Keratinocyte (primary cell): ENCODE data around the gene PHACTR1. TPM values are rescaled to one million over a fixed set of nuclear protein-coding genes. Genes with fewer than 3 reads are reported as not detected.
"Not testable (repeated sequence)": the region's sequence is repeated elsewhere in the genome, so short reads cannot be mapped to it uniquely, and the experiment has no call there.

Experiments used
- DNase-seq: peaks from one replicate; pipeline ENCODE4 v3.0.0-alpha.2; 2011; ENCODE audit warnings: low read depth, missing footprints, low spot score
- FAIRE-seq: peaks from 2 replicates; lab custom pipeline; 2011; peaks lifted over from hg19 to GRCh38; lab: Jason Lieb, UNC
- H2AFZ ChIP-seq: 2 replicates; pipeline ENCODE4 v1.6.0; 2012; ENCODE audit warnings: low read length, control low read depth, inconsistent platforms; ENCODE audit not compliant: control insufficient read depth
- H3K27ac ChIP-seq: 2 replicates; pipeline ENCODE4 v1.5.1; 2011; ENCODE audit warnings: low read length; ENCODE audit not compliant: control insufficient read depth, insufficient read depth
- H3K27me3 ChIP-seq: 3 replicates; pipeline ENCODE4 v1.6.0; 2011; ENCODE audit warnings: low read length; ENCODE audit not compliant: control insufficient read depth, insufficient read depth; ENCODE audit errors: extremely low read depth
- H3K36me3 ChIP-seq, 2 experiments: 2 replicates in 1 of 2; 3 replicates in 1 of 2; pipeline ENCODE4 v1.5.1; 2011; ENCODE audit warnings: low read length in 2 of 2, mild to moderate bottlenecking in 1 of 2; ENCODE audit not compliant: control insufficient read depth in 2 of 2, insufficient read depth in 2 of 2; ENCODE audit errors: extremely low read depth in 1 of 2
- H3K4me1 ChIP-seq: 3 replicates; pipeline ENCODE4 v1.5.1; 2011; ENCODE audit warnings: low read length; ENCODE audit not compliant: control insufficient read depth, insufficient read depth; ENCODE audit errors: extremely low read depth
- H3K4me2 ChIP-seq: 3 replicates; pipeline ENCODE4 v1.6.0; 2011; ENCODE audit warnings: low read depth, low read length; ENCODE audit not compliant: control insufficient read depth, insufficient read depth; ENCODE audit errors: extremely low read depth
- H3K4me3 ChIP-seq, 3 experiments: fragments of 200-600 bp in 1 of 3; sonication (generic) in 1 of 3; 2 replicates in 2 of 3; 3 replicates in 1 of 3; pipeline ENCODE4 v1.5.1; 2011 to 2016; ENCODE audit warnings: low read length in 3 of 3, mild to moderate bottlenecking in 3 of 3, control low read depth in 2 of 3, inconsistent platforms in 1 of 3, low read depth in 1 of 3, mixed read lengths in 1 of 3, mixed run types in 1 of 3, moderate library complexity in 1 of 3; ENCODE audit not compliant: control insufficient read depth in 2 of 3, insufficient read depth in 2 of 3; ENCODE audit errors: extremely low read depth in 1 of 3
- H3K79me2 ChIP-seq: 2 replicates; pipeline ENCODE4 v1.6.0; 2012; ENCODE audit warnings: low read length; ENCODE audit not compliant: control insufficient read depth, insufficient read depth
- H3K9ac ChIP-seq: 3 replicates; pipeline ENCODE4 v1.6.0; 2011; ENCODE audit warnings: low read length; ENCODE audit not compliant: control insufficient read depth, insufficient read depth; ENCODE audit errors: extremely low read depth
- H3K9me1 ChIP-seq: 3 replicates; pipeline ENCODE4 v1.6.0; 2011; ENCODE audit warnings: low read length; ENCODE audit not compliant: control insufficient read depth, insufficient read depth; ENCODE audit errors: extremely low read depth
- H3K9me3 ChIP-seq: 2 replicates; pipeline ENCODE4 v1.5.1; 2012; ENCODE audit warnings: low read depth, low read length; ENCODE audit not compliant: control insufficient read depth
- H4K20me1 ChIP-seq: 3 replicates; pipeline ENCODE4 v1.6.0; 2011; ENCODE audit warnings: low read length; ENCODE audit not compliant: control insufficient read depth, insufficient read depth; ENCODE audit errors: extremely low read depth
- EZH2 ChIP-seq: IDR thresholded peaks from one replicate; pipeline ENCODE4 v1.6.1; 2012; ENCODE audit warnings: inconsistent platforms, mild to moderate bottlenecking, low read length, moderate library complexity
- dilution Hi-C: fragments of 300-500 bp; cut with MboI; formaldehyde crosslinking; loops from one replicate; pipeline ENCODE4 v1.7.0; 2020; ENCODE audit warnings: low sequenced_read_pairs; ENCODE audit not compliant: extremely low pct_ligation_motif_present
- polyA plus RNA-seq, 5 experiments: library from polyadenylated mRNA; depleted of rRNA in 3 of 5; stranded (reverse) in 3 of 5; stranded (forward) in 1 of 5; unstranded in 1 of 5; fragments of >200 nt; gene quantifications; 1 replicate in 1 of 5; 2 replicates in 3 of 5; 3 replicates in 1 of 5; pipeline versions ENCODE4 v1.2.1 to v1.2.3, GENCODE V29; 2011 to 2012; ENCODE audit warnings: missing spikeins in 2 of 5, low read depth in 1 of 5, low replicate concordance in 1 of 5
- TF ChIP-seq, protein P1 (sequence below), 3 experiments: IDR thresholded peaks in 1 of 3; conservative IDR thresholded peaks in 1 of 3; optimal IDR thresholded peaks in 1 of 3; 2 replicates in 2 of 3; 3 replicates in 1 of 3; pipeline versions ENCODE3 to v1.5.1; 2011; ENCODE audit warnings: low read length in 3 of 3, mild to moderate bottlenecking in 3 of 3, moderate library complexity in 2 of 3, control low read depth in 1 of 3, inconsistent platforms in 1 of 3; ENCODE audit not compliant: insufficient read depth in 2 of 3; ENCODE audit errors: extremely low read depth in 1 of 3

PHACTR1 gene
- polyA plus RNA-seq, 1 donor (not counting 4 experiments of a cell fraction or from before 2014, with no cell fraction given), result 0.22 TPM

DNA sequence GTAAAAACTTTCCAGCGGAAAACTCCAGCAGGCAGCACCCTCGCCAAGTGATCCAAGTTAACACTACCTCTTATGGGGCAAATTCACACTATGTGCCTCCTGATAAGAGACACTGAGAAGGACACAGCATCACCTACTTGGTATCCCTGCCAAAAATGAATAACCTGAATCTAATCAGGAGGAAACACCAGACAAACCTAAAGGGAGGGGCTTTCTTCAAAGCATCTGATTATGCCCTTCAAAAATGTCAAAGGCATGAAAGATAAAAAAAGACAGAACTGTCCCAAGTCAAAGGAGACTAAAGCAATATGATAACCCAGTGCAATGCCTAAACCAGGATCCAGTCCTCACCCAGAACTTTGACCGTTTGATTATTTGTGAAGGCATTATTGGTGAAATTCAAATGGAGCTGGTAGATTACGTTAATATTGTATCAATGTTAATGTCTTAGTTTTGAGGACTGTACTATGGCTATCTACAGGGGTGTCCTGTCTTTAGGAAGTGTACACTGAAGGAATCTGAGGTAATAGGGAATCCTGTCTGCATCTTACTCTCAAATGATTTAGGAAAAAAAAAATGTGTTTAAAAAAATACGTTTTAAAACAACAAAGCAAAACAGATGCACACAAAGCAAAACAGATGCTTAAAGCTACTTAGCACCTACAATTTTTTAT is 603.5 kb downstream of the PHACTR1 start:
- Histone ChIP-seq H4K20me1 (no peaks in the 10 kb centered on the region), H3K4me1 (no peaks in the 10 kb centered on the region), H3K9ac (no peak overlapping the region), H3K79me2 (no peaks in the 10 kb centered on the region), H3K9me3 (no peaks in the 10 kb centered on the region), H3K4me2 (no peak overlapping the region), H3K27ac (no peak overlapping the region), H3K36me3 (peaks cover 8 to 24% of the 10 kb centered on the region in 2 experiments), H3K27me3 (no peaks in the 10 kb centered on the region), H3K9me1 (no peaks in the 10 kb centered on the region), H3K4me3 (no peak overlapping the region), H2AFZ (no peak overlapping the region)
- FAIRE-seq, result no peak
- no peak for TF ChIP-seq EZH2
- TF ChIP-seq, protein P1, sequence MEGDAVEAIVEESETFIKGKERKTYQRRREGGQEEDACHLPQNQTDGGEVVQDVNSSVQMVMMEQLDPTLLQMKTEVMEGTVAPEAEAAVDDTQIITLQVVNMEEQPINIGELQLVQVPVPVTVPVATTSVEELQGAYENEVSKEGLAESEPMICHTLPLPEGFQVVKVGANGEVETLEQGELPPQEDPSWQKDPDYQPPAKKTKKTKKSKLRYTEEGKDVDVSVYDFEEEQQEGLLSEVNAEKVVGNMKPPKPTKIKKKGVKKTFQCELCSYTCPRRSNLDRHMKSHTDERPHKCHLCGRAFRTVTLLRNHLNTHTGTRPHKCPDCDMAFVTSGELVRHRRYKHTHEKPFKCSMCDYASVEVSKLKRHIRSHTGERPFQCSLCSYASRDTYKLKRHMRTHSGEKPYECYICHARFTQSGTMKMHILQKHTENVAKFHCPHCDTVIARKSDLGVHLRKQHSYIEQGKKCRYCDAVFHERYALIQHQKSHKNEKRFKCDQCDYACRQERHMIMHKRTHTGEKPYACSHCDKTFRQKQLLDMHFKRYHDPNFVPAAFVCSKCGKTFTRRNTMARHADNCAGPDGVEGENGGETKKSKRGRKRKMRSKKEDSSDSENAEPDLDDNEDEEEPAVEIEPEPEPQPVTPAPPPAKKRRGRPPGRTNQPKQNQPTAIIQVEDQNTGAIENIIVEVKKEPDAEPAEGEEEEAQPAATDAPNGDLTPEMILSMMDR (optimal IDR thresholded peaks at IDR 0.05 in 1 of 3, IDR thresholded peaks at IDR 0.05 in 1 of 3, conservative IDR thresholded peaks at IDR 0.05 in 1 of 3; ENCODE audit: extremely low read depth in 1 of 3, insufficient read depth in 2 of 3, low read length in 3 of 3), result no peak
- DNase-seq, result no peak
- dilution Hi-C loops, result no loop called here

DNA sequence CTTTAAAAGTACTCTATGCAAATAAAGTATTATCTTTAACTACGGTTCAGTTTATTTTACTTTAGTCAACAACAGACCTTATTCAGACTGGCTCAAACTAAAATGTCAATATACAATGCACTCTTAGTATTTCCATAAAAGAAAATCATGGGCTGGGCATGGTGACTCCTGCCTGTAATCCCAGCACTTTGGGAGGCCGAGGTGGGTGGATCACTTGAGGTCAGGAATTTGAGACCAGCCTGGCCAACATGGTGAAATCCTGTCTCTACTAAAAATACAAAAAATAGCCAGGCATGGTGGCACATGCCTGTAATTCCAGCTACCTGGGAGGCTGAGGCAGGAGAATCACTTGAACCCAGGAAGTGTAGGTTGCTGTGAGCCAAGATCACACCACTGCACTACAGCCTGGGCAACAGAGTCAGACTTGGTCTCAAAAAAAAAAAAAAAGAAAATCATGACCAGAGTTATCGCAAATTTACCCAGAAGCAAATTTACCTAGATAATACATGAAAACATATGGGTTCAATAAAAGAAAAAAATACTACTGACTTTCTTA is 609.5 kb downstream of the PHACTR1 start:
- FAIRE-seq, H3K36me3 ChIP-seq, H3K4me1 ChIP-seq, H2AFZ ChIP-seq, H3K79me2 ChIP-seq, H3K9me1 ChIP-seq, H3K9ac ChIP-seq, H3K4me2 ChIP-seq, H4K20me1 ChIP-seq, H3K9me3 ChIP-seq, dilution Hi-C loops, H3K27me3 ChIP-seq, H3K4me3 ChIP-seq, H3K27ac ChIP-seq, DNase-seq: not testable (repeated sequence)
